NCI-H748 treated with DMSO at 0.1 percent for 48 hours (cell line): Measurements from ENCODE around the gene CCDC70.
"Not testable (repeated sequence)": the region's sequence is repeated elsewhere in the genome, so short reads cannot be mapped to it uniquely, and the experiment has no call there.

Experiments
- DNase-seq: peaks from one replicate; lab custom pipeline; 2025; lab: John Stamatoyannopoulos, UW

Gene CCDC70

DNA sequence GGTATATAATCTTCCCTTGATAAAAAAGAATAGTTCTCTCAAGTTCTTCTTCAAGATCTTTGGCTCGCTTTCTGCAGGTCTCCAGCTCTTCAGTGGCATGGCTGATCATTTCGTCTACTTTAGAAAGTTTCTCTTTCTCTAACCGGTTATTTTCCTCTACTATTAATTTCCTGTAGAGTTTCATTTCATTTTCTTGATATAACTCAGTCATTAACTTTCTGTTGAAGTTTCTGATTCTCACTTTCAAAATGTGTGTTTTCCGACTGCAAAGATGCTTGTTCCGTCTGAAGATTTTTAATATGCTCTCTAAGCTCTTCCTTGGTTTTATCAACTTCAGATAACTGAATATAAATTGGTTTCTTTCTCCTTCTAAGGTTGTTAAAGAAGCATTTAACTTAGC lies 47.5 kb downstream of the CCDC70 start:
- DNase-seq = not testable (repeated sequence)

DNA sequence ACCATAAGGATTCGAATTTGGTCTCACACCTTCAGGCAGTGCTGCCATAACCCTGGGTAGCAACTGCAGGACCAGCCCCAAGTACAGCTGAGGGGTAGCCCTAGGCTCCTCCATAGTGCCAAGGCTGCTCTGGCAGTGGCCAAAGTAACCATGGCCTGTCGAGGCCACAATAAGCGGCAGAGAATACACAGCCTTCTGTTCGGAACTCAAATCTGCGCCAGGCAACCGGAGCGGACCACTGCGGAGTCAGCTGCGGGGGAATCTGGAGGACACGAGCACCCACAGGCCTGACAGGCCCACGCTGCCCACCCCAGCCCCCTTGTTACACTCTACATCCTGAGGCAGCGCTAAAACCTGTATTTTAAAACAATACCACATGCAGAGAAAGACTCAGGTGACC lies 48.7 kb downstream of the CCDC70 start:
- no peak for DNase-seq

DNA sequence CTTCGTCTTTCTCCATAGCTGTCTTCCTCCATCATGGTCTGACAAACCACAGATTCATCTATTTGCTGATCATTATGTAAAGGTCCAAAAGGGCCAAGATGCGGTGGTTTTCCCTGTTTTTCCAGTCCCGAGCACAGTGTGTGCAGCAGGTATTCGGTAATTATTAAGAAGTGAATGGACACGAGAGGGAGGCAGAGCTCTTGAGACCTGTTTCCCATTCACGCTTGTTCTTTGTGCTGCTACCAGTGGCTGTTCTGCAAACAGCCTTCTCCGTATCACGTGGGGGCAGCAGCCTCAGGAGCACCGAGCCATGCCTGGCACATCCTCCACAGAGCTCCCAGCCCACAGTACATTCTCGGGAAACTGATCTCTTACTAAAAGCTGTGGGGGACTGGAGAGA lies 50.3 kb downstream of the CCDC70 start:
- peak; percentile 68 for DNase-seq

GRCh38 chr13:51912511-51913225 lies 50.9 kb downstream of the CCDC70 start:
- DNase-seq = no peak

- no peak for DNase-seq
These were observed 51.8 kb downstream of the CCDC70 start for GRCh38 chr13:51913421-51914136.

DNA sequence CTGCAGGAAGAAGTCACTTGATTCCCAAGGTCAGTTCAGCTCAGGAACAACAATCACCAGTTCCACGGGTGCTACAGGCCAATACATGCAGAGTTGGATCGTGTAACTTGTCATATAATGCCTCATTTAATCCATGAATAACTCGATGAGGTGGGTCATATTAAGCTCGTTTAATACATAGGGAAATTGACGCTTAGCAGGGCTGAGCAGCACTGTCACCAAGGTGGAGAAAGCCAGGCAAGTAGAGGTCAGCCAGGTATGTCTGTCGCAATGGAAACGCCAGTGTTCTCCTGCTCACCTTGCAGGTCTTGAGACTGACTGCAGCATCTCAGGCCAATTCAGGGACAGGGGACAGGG lies 52.3 kb downstream of the CCDC70 start:
- no peak for DNase-seq
